GM13977 (cell line): ENCODE data around the gene ITGAE.

Experiments used
- DNase-seq: peaks from one replicate; pipeline ENCODE4 v3.0.0; 2012; ENCODE audit warnings: low spot score
- in situ Hi-C: fragments of 300-500 bp; cut with MboI; formaldehyde crosslinking; loops from one replicate; pipeline ENCODE4 v1.12.0; 2022; ENCODE audit warnings: low sequenced_read_pairs, low pct_unique_long_range_greater_than_20kb, mixed read lengths, inconsistent platforms; ENCODE audit not compliant: unreplicated experiment
- TF ChIP-seq, protein P1 (sequence below): IDR thresholded peaks from 2 replicates; pipeline ENCODE4 v1.5.1; 2012; ENCODE audit warnings: mild to moderate bottlenecking, control low read depth; ENCODE audit not compliant: insufficient read depth; ENCODE audit errors: extremely low read depth, missing control alignments

ITGAE gene

GRCh38 chr17:3770466-3770865 lies 30.5 kb downstream of the ITGAE start:
- DNase-seq = peak; percentile 64
- in situ Hi-C loops = no loop called here
- TF ChIP-seq, protein P1, sequence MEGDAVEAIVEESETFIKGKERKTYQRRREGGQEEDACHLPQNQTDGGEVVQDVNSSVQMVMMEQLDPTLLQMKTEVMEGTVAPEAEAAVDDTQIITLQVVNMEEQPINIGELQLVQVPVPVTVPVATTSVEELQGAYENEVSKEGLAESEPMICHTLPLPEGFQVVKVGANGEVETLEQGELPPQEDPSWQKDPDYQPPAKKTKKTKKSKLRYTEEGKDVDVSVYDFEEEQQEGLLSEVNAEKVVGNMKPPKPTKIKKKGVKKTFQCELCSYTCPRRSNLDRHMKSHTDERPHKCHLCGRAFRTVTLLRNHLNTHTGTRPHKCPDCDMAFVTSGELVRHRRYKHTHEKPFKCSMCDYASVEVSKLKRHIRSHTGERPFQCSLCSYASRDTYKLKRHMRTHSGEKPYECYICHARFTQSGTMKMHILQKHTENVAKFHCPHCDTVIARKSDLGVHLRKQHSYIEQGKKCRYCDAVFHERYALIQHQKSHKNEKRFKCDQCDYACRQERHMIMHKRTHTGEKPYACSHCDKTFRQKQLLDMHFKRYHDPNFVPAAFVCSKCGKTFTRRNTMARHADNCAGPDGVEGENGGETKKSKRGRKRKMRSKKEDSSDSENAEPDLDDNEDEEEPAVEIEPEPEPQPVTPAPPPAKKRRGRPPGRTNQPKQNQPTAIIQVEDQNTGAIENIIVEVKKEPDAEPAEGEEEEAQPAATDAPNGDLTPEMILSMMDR = no peak

DNA sequence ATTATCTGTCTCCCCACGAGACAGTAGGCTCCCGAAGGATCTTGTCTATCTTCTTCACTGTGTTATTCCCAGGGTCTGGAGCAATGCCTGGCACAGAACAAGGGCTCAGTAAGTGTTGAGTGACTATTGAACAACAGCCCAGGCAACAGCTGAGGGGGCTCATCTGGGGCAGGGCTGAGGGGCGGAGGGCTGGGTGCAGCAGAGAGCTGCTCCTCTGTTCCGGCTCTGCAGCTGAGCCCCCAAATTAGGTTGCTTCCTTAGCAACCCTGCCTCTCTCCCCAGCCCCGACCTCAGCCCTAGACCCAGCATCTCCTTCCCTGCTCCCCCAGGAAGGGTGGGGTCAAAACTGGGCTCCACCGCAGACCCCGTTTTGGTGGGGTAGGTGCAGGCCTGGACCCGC lies 32.2 kb downstream of the ITGAE start:
- no peak for DNase-seq
- in situ Hi-C loops = no loop called here
- TF ChIP-seq, protein P1 = no peak

DNA sequence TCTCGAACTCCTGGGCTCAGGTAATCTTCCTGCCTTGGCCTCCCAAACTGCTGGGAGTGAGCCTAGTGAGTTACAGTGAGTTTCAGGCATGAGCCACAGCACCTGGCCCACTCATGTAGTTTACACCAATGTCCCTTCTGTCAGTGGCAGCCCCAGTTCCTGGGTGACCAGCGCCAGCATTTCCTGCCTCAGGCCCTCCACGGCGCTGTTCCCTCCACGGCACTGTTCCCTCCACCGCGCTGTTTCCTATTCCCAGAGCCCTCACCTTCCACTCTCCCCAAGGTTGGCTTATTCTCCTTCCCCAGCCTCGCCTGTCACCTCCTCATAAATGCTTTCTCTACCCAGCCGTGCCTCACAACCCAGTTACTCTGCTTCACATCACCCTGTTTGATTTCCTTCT lies 32.6 kb downstream of the ITGAE start:
- no peak for DNase-seq
- in situ Hi-C loops = no loop called here
- TF ChIP-seq, protein P1 = no peak

GRCh38 chr17:3766779-3767178 lies 34.2 kb downstream of the ITGAE start:
- TF ChIP-seq, protein P1 = no peak
- DNase-seq = no peak
- in situ Hi-C loops = no loop called here

GRCh38 chr17:3765981-3766380 lies 35.0 kb downstream of the ITGAE start:
- DNase-seq = no peak
- in situ Hi-C loops = no loop called here
- TF ChIP-seq, protein P1 = no peak

DNA sequence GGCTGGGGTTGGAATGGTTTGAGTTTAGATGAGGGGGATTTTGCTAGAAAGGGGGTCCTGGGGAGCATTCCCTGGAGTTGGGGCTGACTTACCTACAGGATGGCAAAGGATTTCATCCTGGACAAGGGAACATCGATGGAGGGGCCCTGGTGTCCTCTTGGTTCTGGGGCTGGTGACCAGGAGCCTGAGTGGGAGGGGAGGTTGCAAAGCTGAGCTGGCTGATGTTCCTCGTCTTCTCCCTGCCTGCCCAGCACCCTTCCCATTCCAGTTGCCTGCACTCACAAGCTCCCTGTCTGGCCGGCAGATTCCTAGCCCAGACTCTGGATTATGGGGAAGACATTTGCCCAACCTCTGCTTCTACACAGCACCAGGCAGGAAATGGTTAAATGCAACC lies 37.2 kb downstream of the ITGAE start:
- no peak for DNase-seq
- in situ Hi-C loops = no loop called here
- TF ChIP-seq, protein P1 = no peak

- in situ Hi-C loops = no loop called here
- DNase-seq = peak; percentile 85
- TF ChIP-seq, protein P1 = no peak
These were observed 37.8 kb downstream of the ITGAE start for GRCh38 chr17:3762922-3763776.
